HepG2 (cell line): Measurements from ENCODE around the gene SLC29A1. TPM values are rescaled to one million over a fixed set of nuclear protein-coding genes. Genes with fewer than 3 reads are reported as not detected.

Experiments used
- CREB1 ChIP-seq, 2 experiments: fragments of 450-650 bp in 1 of 2; IDR thresholded peaks; 2 replicates each; pipeline ENCODE4 v1.6.1; 2016 to 2017; ENCODE audit warnings: control low read depth in 1 of 2, mild to moderate bottlenecking in 1 of 2, missing compliant biosample characterization in 1 of 2, missing genetic modification characterization in 1 of 2
- ELF3 ChIP-seq: IDR thresholded peaks from 2 replicates; pipeline ENCODE4 v1.6.1; 2016; ENCODE audit warnings: missing genetic modification reagents, missing compliant biosample characterization
- FOSL2 ChIP-seq: sonication (generic); formaldehyde crosslinking; IDR thresholded peaks from 2 replicates; pipeline ENCODE4 v1.4.0; 2020; ENCODE audit warnings: missing genetic modification reagents
- FOXA3 ChIP-seq: IDR thresholded peaks from 2 replicates; pipeline ENCODE4 v1.6.1; 2016; ENCODE audit warnings: missing genetic modification reagents, missing compliant biosample characterization
- GATAD2A ChIP-seq: IDR thresholded peaks from 2 replicates; pipeline ENCODE4 v1.6.1; 2016
- HES4 ChIP-seq: sonication (generic); formaldehyde crosslinking; IDR thresholded peaks from 2 replicates; pipeline ENCODE4 v1.9.0; 2021; ENCODE audit warnings: mild to moderate bottlenecking, missing genetic modification reagents, borderline replicate concordance
- HIVEP1 ChIP-seq: sonication (generic); formaldehyde crosslinking; IDR thresholded peaks from 2 replicates; pipeline ENCODE4 v1.4.0; 2020; ENCODE audit warnings: mild to moderate bottlenecking, missing genetic modification reagents
- MXD4 ChIP-seq: IDR thresholded peaks from 2 replicates; pipeline ENCODE4 v1.6.1; 2016; ENCODE audit warnings: mild to moderate bottlenecking, missing biosample characterization, missing genetic modification reagents
- RNF2 ChIP-seq: fragments of 450-650 bp; conservative IDR thresholded peaks from 2 replicates; pipeline ENCODE4 v1.6.1; 2016; ENCODE audit warnings: low read depth
- SIN3A ChIP-seq: IDR thresholded peaks from 2 replicates; pipeline ENCODE4 v1.6.1; 2011; ENCODE audit warnings: low read depth, mild to moderate bottlenecking, control low read depth, low read length, borderline replicate concordance
- SOX6 ChIP-seq, 2 experiments: fragments of 450-650 bp in 1 of 2; sonication (generic) in 1 of 2; formaldehyde crosslinking in 1 of 2; IDR thresholded peaks; 2 replicates each; pipeline versions ENCODE4 v1.4.0 to v1.6.1; 2017 to 2020; ENCODE audit warnings: antibody characterized with exemption in 1 of 2, mild to moderate bottlenecking in 1 of 2, missing genetic modification reagents in 1 of 2
- XRCC5 ChIP-seq: fragments of 200-400 bp; formaldehyde crosslinking; optimal IDR thresholded peaks from 2 replicates; pipeline ENCODE3; 2017; ENCODE audit warnings: mild to moderate bottlenecking, low read length
- ZNF253 ChIP-seq: sonication (generic); formaldehyde crosslinking; IDR thresholded peaks from 2 replicates; pipeline ENCODE4 v1.8.0; 2022; ENCODE audit warnings: mild to moderate bottlenecking, missing genetic modification reagents, borderline replicate concordance
- ZNF317 ChIP-seq: sonication (generic); formaldehyde crosslinking; IDR thresholded peaks from 2 replicates; pipeline ENCODE4 v1.5.0; 2020; ENCODE audit warnings: mild to moderate bottlenecking, missing genetic modification reagents
- ZNF333 ChIP-seq: sonication (generic); formaldehyde crosslinking; IDR thresholded peaks from 2 replicates; pipeline ENCODE4 v1.4.0; 2020; ENCODE audit warnings: mild to moderate bottlenecking, missing genetic modification reagents, borderline replicate concordance
- ZNF589 ChIP-seq: sonication (generic); formaldehyde crosslinking; conservative IDR thresholded peaks from 2 replicates; pipeline ENCODE4 v1.8.0; 2022; ENCODE audit warnings: mild to moderate bottlenecking, moderate library complexity, missing genetic modification reagents
- ZNF644 ChIP-seq: IDR thresholded peaks from 2 replicates; pipeline ENCODE4 v1.6.1; 2016; ENCODE audit warnings: low read depth
- ZNF841 ChIP-seq: sonication (generic); formaldehyde crosslinking; IDR thresholded peaks from 2 replicates; pipeline ENCODE4 v1.8.1; 2023; ENCODE audit warnings: missing genetic modification reagents, borderline replicate concordance
- polyA plus RNA-seq, 8 experiments: library from polyadenylated mRNA; depleted of rRNA in 3 of 8; stranded (reverse) in 7 of 8; unstranded in 1 of 8; fragments of >200 nt; fragmentation: Illumina TruSeq in 4 of 8; extraction: Trizol in 4 of 8; gene quantifications; 2 replicates each; pipeline versions ENCODE4 v1.2.1 to v1.2.3, GENCODE V29; 2011 to 2016; ENCODE audit warnings: low read depth in 4 of 8, missing spikeins in 1 of 8, mixed read lengths in 1 of 8; ENCODE audit not compliant: insufficient read depth in 1 of 8
- total RNA-seq, 5 experiments: library from RNA; depleted of rRNA; stranded (reverse); fragments of >200 nt; fragmentation: Illumina TruSeq; extraction: Trizol; gene quantifications; 2 replicates each; pipeline ENCODE4 v1.2.3, GENCODE V29; 2016; ENCODE audit warnings: low read depth in 1 of 5
- TF ChIP-seq, protein P1 (sequence below): IDR thresholded peaks from 2 replicates; pipeline ENCODE4 v1.6.1; 2016; ENCODE audit warnings: missing compliant biosample characterization, missing genetic modification reagents, borderline replicate concordance
- TF ChIP-seq, protein P2 (sequence below): sonication (generic); formaldehyde crosslinking; IDR thresholded peaks from 2 replicates; pipeline ENCODE4 v1.5.1; 2020; ENCODE audit warnings: missing genetic modification reagents, mild to moderate bottlenecking, borderline replicate concordance
- TF ChIP-seq, protein P3 (sequence below): IDR thresholded peaks from 2 replicates; pipeline ENCODE4 v1.6.1; 2016; ENCODE audit warnings: missing biosample characterization, missing genetic modification reagents, low read depth
- TF ChIP-seq, protein P4 (sequence below): IDR thresholded peaks from 2 replicates; pipeline ENCODE4 v1.6.1; 2016; ENCODE audit warnings: missing genetic modification reagents, missing compliant biosample characterization
- TF ChIP-seq, protein P5 (sequence below): sonication (generic); formaldehyde crosslinking; conservative IDR thresholded peaks from 2 replicates; pipeline ENCODE4 v1.8.1; 2023; ENCODE audit warnings: missing genetic modification reagents

The SLC29A1 gene
- total and polyA plus RNA-seq, 2 of the 13 experiments (the other 11 are each of a cell fraction or from before 2014, with no cell fraction given) = 43.2 to 106 TPM

DNA sequence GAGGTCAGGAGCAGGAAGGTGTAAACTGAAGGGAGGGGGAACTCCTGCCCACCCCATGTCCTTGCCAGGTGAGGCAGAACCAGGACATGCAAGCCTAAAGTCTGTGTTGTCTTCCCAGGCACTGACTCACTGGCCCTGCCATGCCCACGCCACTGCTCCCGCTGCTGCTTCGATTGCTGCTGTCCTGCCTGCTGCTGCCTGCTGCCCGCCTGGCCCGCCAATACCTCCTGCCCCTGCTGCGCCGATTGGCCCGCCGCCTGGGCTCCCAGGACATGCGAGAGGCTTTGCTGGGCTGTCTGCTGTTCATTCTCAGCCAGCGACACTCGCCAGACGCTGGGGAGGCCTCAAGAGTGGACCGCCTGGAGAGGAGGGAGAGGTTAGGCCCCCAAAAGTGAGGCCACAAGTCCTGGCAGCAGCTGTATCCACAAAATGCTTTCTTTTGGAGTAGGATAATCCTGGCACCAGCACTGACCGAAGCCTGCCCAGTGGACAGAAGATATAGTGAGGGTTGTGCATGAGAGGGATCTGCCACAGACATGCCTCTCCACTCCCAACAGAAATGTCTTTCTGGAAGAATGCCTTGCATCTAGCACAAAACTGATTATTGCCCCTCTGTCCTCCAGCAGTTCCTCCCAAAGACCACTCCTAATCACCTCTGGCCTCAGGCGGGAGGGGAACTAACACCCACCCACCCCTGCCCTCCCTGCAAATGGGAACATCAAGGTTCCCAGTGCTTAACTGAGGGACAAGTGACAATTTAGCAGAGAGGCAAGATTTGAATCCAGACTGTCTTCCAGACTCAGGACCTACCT is 5.9 kb upstream of the SLC29A1 start (continued):
- TF ChIP-seq SOX6 (IDR thresholded peaks at IDR 0.05) = no peak
- TF ChIP-seq SOX6 (CRISPR knock-in tag; IDR thresholded peaks at IDR 0.05) = 0 out of 2 replicates have a peak, but pooled peaks have one; percentile 34
- TF ChIP-seq MXD4 (CRISPR knock-in tag) = peak; percentile 71; the same call in 1 of the 2 replicates
- TF ChIP-seq, protein P1, sequence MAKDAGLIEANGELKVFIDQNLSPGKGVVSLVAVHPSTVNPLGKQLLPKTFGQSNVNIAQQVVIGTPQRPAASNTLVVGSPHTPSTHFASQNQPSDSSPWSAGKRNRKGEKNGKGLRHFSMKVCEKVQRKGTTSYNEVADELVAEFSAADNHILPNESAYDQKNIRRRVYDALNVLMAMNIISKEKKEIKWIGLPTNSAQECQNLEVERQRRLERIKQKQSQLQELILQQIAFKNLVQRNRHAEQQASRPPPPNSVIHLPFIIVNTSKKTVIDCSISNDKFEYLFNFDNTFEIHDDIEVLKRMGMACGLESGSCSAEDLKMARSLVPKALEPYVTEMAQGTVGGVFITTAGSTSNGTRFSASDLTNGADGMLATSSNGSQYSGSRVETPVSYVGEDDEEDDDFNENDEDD (CRISPR knock-in tag) = peak; percentile 93
- TF ChIP-seq ZNF317 = 0 out of 2 replicates have a peak, but pooled peaks have one; percentile 15
- TF ChIP-seq ZNF333 = 0 out of 2 replicates have a peak, but pooled peaks have one; percentile 41
- TF ChIP-seq ZNF589 = no peak; the same call in 1 of the 2 replicates
- peak; percentile 90 for TF ChIP-seq XRCC5
- TF ChIP-seq SIN3A = no peak
- TF ChIP-seq CREB1 (IDR thresholded peaks at IDR 0.05) = no peak
- no peak for TF ChIP-seq CREB1 (CRISPR knock-in tag; IDR thresholded peaks at IDR 0.05)
- peak; percentile 37; the same call in 1 of the 2 replicates for TF ChIP-seq HES4 (CRISPR knock-in tag)
- TF ChIP-seq ELF3 (CRISPR knock-in tag) = no peak
- 0 out of 2 replicates have a peak, but pooled peaks have one; percentile 31 for TF ChIP-seq ZNF644
- TF ChIP-seq HIVEP1 (CRISPR knock-in tag) = peak; percentile 26; the same call in 1 of the 2 replicates
- TF ChIP-seq GATAD2A = peak; percentile 44; the same call in 1 of the 2 replicates
- TF ChIP-seq, protein P2, sequence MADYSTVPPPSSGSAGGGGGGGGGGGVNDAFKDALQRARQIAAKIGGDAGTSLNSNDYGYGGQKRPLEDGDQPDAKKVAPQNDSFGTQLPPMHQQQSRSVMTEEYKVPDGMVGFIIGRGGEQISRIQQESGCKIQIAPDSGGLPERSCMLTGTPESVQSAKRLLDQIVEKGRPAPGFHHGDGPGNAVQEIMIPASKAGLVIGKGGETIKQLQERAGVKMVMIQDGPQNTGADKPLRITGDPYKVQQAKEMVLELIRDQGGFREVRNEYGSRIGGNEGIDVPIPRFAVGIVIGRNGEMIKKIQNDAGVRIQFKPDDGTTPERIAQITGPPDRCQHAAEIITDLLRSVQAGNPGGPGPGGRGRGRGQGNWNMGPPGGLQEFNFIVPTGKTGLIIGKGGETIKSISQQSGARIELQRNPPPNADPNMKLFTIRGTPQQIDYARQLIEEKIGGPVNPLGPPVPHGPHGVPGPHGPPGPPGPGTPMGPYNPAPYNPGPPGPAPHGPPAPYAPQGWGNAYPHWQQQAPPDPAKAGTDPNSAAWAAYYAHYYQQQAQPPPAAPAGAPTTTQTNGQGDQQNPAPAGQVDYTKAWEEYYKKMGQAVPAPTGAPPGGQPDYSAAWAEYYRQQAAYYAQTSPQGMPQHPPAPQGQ (CRISPR knock-in tag) = no peak
- TF ChIP-seq RNF2 = peak; percentile 49; the same call in 1 of the 2 replicates
- peak; percentile 61; the same call in 1 of the 2 replicates for TF ChIP-seq ZNF253 (CRISPR knock-in tag)
- TF ChIP-seq, protein P3, sequence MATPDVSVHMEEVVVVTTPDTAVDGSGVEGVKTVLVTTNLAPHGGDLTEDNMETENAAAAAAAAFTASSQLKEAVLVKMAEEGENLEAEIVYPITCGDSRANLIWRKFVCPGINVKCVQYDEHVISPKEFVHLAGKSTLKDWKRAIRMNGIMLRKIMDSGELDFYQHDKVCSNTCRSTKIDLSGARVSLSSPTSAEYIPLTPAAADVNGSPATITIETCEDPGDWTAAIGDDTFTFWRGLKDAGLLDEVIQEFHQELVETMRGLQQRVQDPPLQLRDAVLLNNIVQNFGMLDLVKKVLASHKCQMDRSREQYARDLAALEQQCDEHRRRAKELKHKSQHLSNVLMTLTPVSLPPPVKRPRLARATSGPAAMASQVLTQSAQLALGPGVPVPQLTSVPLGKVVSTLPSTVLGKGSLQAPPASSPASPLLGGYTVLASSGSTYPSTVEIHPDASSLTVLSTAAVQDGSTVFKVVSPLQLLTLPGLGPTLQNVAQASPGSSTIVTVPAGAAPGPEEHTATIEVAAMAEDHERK (CRISPR knock-in tag) = no peak
- TF ChIP-seq ZNF841 = no peak
- TF ChIP-seq, protein P4, sequence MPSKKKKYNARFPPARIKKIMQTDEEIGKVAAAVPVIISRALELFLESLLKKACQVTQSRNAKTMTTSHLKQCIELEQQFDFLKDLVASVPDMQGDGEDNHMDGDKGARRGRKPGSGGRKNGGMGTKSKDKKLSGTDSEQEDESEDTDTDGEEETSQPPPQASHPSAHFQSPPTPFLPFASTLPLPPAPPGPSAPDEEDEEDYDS (CRISPR knock-in tag) = peak; percentile 31; the same call in 1 of the 2 replicates
- TF ChIP-seq FOSL2 = peak; percentile 42
- TF ChIP-seq FOXA3 (CRISPR knock-in tag) = no peak
- TF ChIP-seq, protein P5, sequence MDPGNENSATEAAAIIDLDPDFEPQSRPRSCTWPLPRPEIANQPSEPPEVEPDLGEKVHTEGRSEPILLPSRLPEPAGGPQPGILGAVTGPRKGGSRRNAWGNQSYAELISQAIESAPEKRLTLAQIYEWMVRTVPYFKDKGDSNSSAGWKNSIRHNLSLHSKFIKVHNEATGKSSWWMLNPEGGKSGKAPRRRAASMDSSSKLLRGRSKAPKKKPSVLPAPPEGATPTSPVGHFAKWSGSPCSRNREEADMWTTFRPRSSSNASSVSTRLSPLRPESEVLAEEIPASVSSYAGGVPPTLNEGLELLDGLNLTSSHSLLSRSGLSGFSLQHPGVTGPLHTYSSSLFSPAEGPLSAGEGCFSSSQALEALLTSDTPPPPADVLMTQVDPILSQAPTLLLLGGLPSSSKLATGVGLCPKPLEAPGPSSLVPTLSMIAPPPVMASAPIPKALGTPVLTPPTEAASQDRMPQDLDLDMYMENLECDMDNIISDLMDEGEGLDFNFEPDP (CRISPR knock-in tag) = no peak
